Measurements from ENCODE around the gene SNAP25.

SNAP25 gene

GRCh38 chr20:10177326-10177725, 41.3 kb upstream of the SNAP25 start:
- TF ChIP-seq CTCF (IDR thresholded peaks at IDR 0.05; ENCODE audit: low read depth, low read length, poor library complexity, severe bottlenecking) (no peak), EZH2phosphoT487 (IDR thresholded peaks at IDR 0.05; ENCODE audit: borderline replicate concordance, low read length) (no peak)
- no peaks in the 10 kb centered on the region for H4K20me1 ChIP-seq (ENCODE audit: control insufficient read depth, insufficient read depth, low read depth, low read length)
- H3K9me3 ChIP-seq (ENCODE audit: control insufficient read depth, insufficient read depth, low read length), result no peaks in the 10 kb centered on the region
- no peaks in the 10 kb centered on the region for H3K79me2 ChIP-seq (ENCODE audit: control insufficient read depth, low read length)
- H3K27me3 ChIP-seq (ENCODE audit: control insufficient read depth, low read length), result no peaks in the 10 kb centered on the region
- no peaks in the 10 kb centered on the region for H3K9me2 ChIP-seq (replicated peaks; ENCODE audit: control insufficient read depth, low read length)
- no peak overlapping the region for H3K4me2 ChIP-seq (ENCODE audit: low read length)
- H3K4me3 ChIP-seq (ENCODE audit: low read length), result no peak overlapping the region
- H3K27ac ChIP-seq (ENCODE audit: low read depth, low read length), result no peak overlapping the region
- no peaks in the 10 kb centered on the region for H3K36me3 ChIP-seq (ENCODE audit: control insufficient read depth, low read length)
- H3F3A ChIP-seq (ENCODE audit: control insufficient read depth, insufficient read depth), result no peaks in the 10 kb centered on the region
- H3K4me1 ChIP-seq (ENCODE audit: control insufficient read depth, low read length), result no peaks in the 10 kb centered on the region

GRCh38 chr20:10178091-10178490, 40.5 kb upstream of the SNAP25 start:
- no peaks in the 10 kb centered on the region for H3K9me2 ChIP-seq (replicated peaks; ENCODE audit: control insufficient read depth, low read length)
- H3K27me3 ChIP-seq (ENCODE audit: control insufficient read depth, low read length), result no peaks in the 10 kb centered on the region
- no peaks in the 10 kb centered on the region for H3K79me2 ChIP-seq (ENCODE audit: control insufficient read depth, low read length)
- no peaks in the 10 kb centered on the region for H3K36me3 ChIP-seq (ENCODE audit: control insufficient read depth, low read length)
- H3K27ac ChIP-seq (ENCODE audit: low read depth, low read length), result no peak overlapping the region
- no peaks in the 10 kb centered on the region for H4K20me1 ChIP-seq (ENCODE audit: control insufficient read depth, insufficient read depth, low read depth, low read length)
- H3K4me2 ChIP-seq (ENCODE audit: low read length), result no peak overlapping the region
- H3K4me1 ChIP-seq (ENCODE audit: control insufficient read depth, low read length), result no peaks in the 10 kb centered on the region
- H3K9me3 ChIP-seq (ENCODE audit: control insufficient read depth, insufficient read depth, low read length), result no peaks in the 10 kb centered on the region
- H3F3A ChIP-seq (ENCODE audit: control insufficient read depth, insufficient read depth), result no peaks in the 10 kb centered on the region
- TF ChIP-seq EZH2phosphoT487 (IDR thresholded peaks at IDR 0.05; ENCODE audit: borderline replicate concordance, low read length) (no peak), CTCF (IDR thresholded peaks at IDR 0.05; ENCODE audit: low read depth, low read length, poor library complexity, severe bottlenecking) (no peak)
- no peak overlapping the region for H3K4me3 ChIP-seq (ENCODE audit: low read length)

GRCh38 chr20:10178727-10179313, 39.8 kb upstream of the SNAP25 start:
- Histone ChIP-seq H3K27me3 (ENCODE audit: control insufficient read depth, low read length) (no peaks in the 10 kb centered on the region), H3K79me2 (ENCODE audit: control insufficient read depth, low read length) (no peaks in the 10 kb centered on the region), H3F3A (ENCODE audit: control insufficient read depth, insufficient read depth) (no peaks in the 10 kb centered on the region), H3K4me1 (ENCODE audit: control insufficient read depth, low read length) (no peaks in the 10 kb centered on the region), H3K27ac (ENCODE audit: low read depth, low read length) (no peak overlapping the region), H3K9me2 (replicated peaks; ENCODE audit: control insufficient read depth, low read length) (no peaks in the 10 kb centered on the region), H4K20me1 (ENCODE audit: control insufficient read depth, insufficient read depth, low read depth, low read length) (no peaks in the 10 kb centered on the region), H3K36me3 (ENCODE audit: control insufficient read depth, low read length) (no peaks in the 10 kb centered on the region), H3K9me3 (ENCODE audit: control insufficient read depth, insufficient read depth, low read length) (no peaks in the 10 kb centered on the region), H3K4me3 (ENCODE audit: low read length) (no peak overlapping the region), H3K4me2 (ENCODE audit: low read length) (no peak overlapping the region)
- TF ChIP-seq EZH2phosphoT487 (IDR thresholded peaks at IDR 0.05; ENCODE audit: borderline replicate concordance, low read length) (no peak), CTCF (IDR thresholded peaks at IDR 0.05; ENCODE audit: low read depth, low read length, poor library complexity, severe bottlenecking) (no peak)
